Neural progenitor cell (in vitro differentiated cells): Measurements from ENCODE around the gene TLR1. TPM values are rescaled to one million over a fixed set of nuclear protein-coding genes. Genes with fewer than 3 reads are reported as not detected.

Experiments
- DNase-seq: peaks from one replicate; pipeline ENCODE4 v3.0.0-alpha.2; 2016; ENCODE audit warnings: low spot score
- H2AFZ ChIP-seq: fragments of 200-600 bp; sonication (generic); replicated peaks from 2 replicates; pipeline ENCODE4 v1.6.1; 2016; ENCODE audit warnings: antibody characterized with exemption
- H3F3A ChIP-seq: fragments of 200-600 bp; sonication (generic); 2 replicates; pipeline ENCODE4 v1.6.1; 2016; ENCODE audit warnings: antibody characterized with exemption, low read depth
- H3K27ac ChIP-seq: fragments of 200-600 bp; sonication (generic); 2 replicates; pipeline ENCODE4 v1.5.1; 2016; ENCODE audit warnings: mild to moderate bottlenecking
- H3K27me3 ChIP-seq: fragments of 200-600 bp; sonication (generic); 2 replicates; pipeline ENCODE4 v1.6.1; 2016; ENCODE audit warnings: mild to moderate bottlenecking, moderate library complexity
- H3K36me3 ChIP-seq: fragments of 200-600 bp; sonication (generic); 2 replicates; pipeline ENCODE4 v1.5.1; 2016
- H3K4me1 ChIP-seq: fragments of 200-600 bp; sonication (generic); 2 replicates; pipeline ENCODE4 v1.6.1; 2016; ENCODE audit warnings: mixed run types
- H3K4me2 ChIP-seq: fragments of 200-600 bp; sonication (generic); 2 replicates; pipeline ENCODE4 v1.6.1; 2016
- H3K4me3 ChIP-seq: fragments of 200-600 bp; sonication (generic); 2 replicates; pipeline ENCODE4 v1.5.1; 2016
- H3K79me2 ChIP-seq: fragments of 200-600 bp; sonication (generic); 2 replicates; pipeline ENCODE4 v1.6.1; 2016; ENCODE audit warnings: low read depth
- H3K9ac ChIP-seq: fragments of 200-600 bp; sonication (generic); 2 replicates; pipeline ENCODE4 v1.6.1; 2016
- H3K9me3 ChIP-seq: fragments of 200-600 bp; sonication (generic); 2 replicates; pipeline ENCODE4 v1.5.1; 2016; ENCODE audit warnings: low read depth
- H4K20me1 ChIP-seq: fragments of 200-600 bp; sonication (generic); 2 replicates; pipeline ENCODE4 v1.6.1; 2016; ENCODE audit warnings: low read depth
- H3K27ac Mint-ChIP-seq: 3 replicates; pipeline ENCODE4 v1.8.0; 2021; ENCODE audit warnings: mixed read lengths
- H3K27me3 Mint-ChIP-seq: 2 replicates; pipeline ENCODE4 v1.8.0; 2022; ENCODE audit warnings: low read depth, mild to moderate bottlenecking, inconsistent platforms, moderate library complexity, mixed read lengths; ENCODE audit not compliant: insufficient read depth
- H3K36me3 Mint-ChIP-seq: 3 replicates; pipeline ENCODE4 v1.8.0; 2021; ENCODE audit warnings: mixed read lengths
- H3K4me1 Mint-ChIP-seq: 3 replicates; pipeline ENCODE4 v1.8.0; 2021; ENCODE audit warnings: mixed read lengths
- H3K4me3 Mint-ChIP-seq: 3 replicates; pipeline ENCODE4 v1.8.0; 2021; ENCODE audit warnings: mild to moderate bottlenecking, moderate library complexity, mixed read lengths
- H3K9me3 Mint-ChIP-seq: 3 replicates; pipeline ENCODE4 v1.8.0; 2020; ENCODE audit warnings: mixed read lengths
- CTCF ChIP-seq: fragments of 200-600 bp; sonication (generic); IDR thresholded peaks from 2 replicates; pipeline ENCODE4 v1.5.1; 2017; ENCODE audit warnings: antibody characterized with exemption, mild to moderate bottlenecking
- EZH2 ChIP-seq: fragments of 200-600 bp; sonication (generic); IDR thresholded peaks from 2 replicates; pipeline ENCODE4 v1.6.1; 2017; ENCODE audit warnings: antibody characterized with exemption, mild to moderate bottlenecking, moderate library complexity
- EZH2phosphoT487 ChIP-seq: fragments of 200-600 bp; sonication (generic); IDR thresholded peaks from 2 replicates; pipeline ENCODE4 v1.6.1; 2017; ENCODE audit warnings: antibody characterized with exemption
- small RNA-seq: library from RNA; depleted of rRNA; stranded (forward); fragments of <200 nt; gene quantifications from one replicate; pipeline ENCODE3, GENCODE V24; 2015
- total RNA-seq: library from RNA; depleted of rRNA; stranded (reverse); fragments of >200 nt; gene quantifications from 2 replicates; pipeline ENCODE4 v1.2.3, GENCODE V29; 2015; ENCODE audit warnings: low replicate concordance

Gene TLR1
- total RNA-seq, 1 donor from 2014 or later: not detected

DNA sequence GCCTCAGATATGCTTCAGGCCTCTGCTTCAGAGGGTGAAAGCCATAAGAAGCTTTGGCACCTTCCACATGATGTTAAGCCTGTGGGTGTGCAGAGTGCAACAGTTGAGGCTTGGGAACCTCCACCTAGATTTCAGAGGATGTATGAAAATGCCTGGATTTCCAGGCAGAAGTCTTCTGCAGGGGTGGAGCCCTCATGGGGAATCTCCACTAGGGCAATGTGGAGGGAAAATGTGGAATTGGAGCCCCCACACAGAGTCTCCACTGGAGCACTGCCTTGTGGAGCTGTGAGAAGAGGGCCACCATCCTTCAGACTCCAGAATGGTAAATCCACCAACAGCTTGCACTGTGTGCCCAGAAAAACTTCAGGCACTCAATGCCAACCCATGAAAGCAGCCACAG is 57.0 kb downstream of the TLR1 start:
- peaks cover 4% of the 10 kb centered on the region for H3K4me1 ChIP-seq
- no peak overlapping the region for H3K27ac ChIP-seq
- H3K27me3 ChIP-seq: no peaks in the 10 kb centered on the region
- H3K79me2 ChIP-seq: no peaks in the 10 kb centered on the region
- H3F3A ChIP-seq: no peaks in the 10 kb centered on the region
- H3K36me3 Mint-ChIP-seq: peaks cover 6% of the 10 kb centered on the region
- no peak overlapping the region for H2AFZ ChIP-seq
- DNase-seq: no peak
- no peaks in the 10 kb centered on the region for H4K20me1 ChIP-seq
- peaks cover 23% of the 10 kb centered on the region for H3K4me1 Mint-ChIP-seq
- H3K27ac Mint-ChIP-seq: no peak overlapping the region
- H3K9me3 ChIP-seq: no peaks in the 10 kb centered on the region
- peaks cover 16% of the 10 kb centered on the region for H3K9me3 Mint-ChIP-seq
- no peaks in the 10 kb centered on the region for H3K36me3 ChIP-seq
- no peak overlapping the region for H3K4me3 Mint-ChIP-seq
- H3K9ac ChIP-seq: no peak overlapping the region
- no peak overlapping the region for H3K4me2 ChIP-seq
- H3K27me3 Mint-ChIP-seq: peaks cover 2% of the 10 kb centered on the region
- H3K4me3 ChIP-seq: no peak overlapping the region
- TF ChIP-seq EZH2phosphoT487 (no peak), CTCF (no peak), EZH2 (no peak)

Small RNA genes within 50 kb of the gene (small RNA-seq; reads per million reads assigned to genes)
- not detected for gene RNA5SP158

Other genes with a start within 250 kb of the TLR1 start
- 22.8 and 24.8 TPM in 2 replicates for gene KLF3, start 140.6 kb downstream of the TLR1 start, total RNA-seq
- gene TLR10, start 21.8 kb downstream of the TLR1 start, total RNA-seq: not detected in 2 replicates
- 0.06 and 0.07 TPM in 2 replicates for gene TLR6, start 52.0 kb upstream of the TLR1 start, total RNA-seq
- gene FAM114A1, start 63.0 kb upstream of the TLR1 start, total RNA-seq: 5.1 and 7.4 TPM in 2 replicates
- not detected in 2 replicates for gene TMEM156, start 227.6 kb upstream of the TLR1 start, total RNA-seq